ENCODE results near the gene VAC14. TPM values are rescaled to one million over a fixed set of nuclear protein-coding genes. Genes with fewer than 3 reads are reported as not detected.
"Not testable (repeated sequence)": the region's sequence is repeated elsewhere in the genome, so short reads cannot be mapped to it uniquely, and the experiment has no call there.

Gene VAC14
- total RNA-seq, 1 donor from 2014 or later, result 36.3 TPM

- Mint-ChIP-seq H3K9me3 (no peaks in the 10 kb centered on the region), H3K4me1 (peaks cover 2% of the 10 kb centered on the region), H3K27me3 (peaks cover 3% of the 10 kb centered on the region), H3K4me3 (no peak overlapping the region), H3K36me3 (ENCODE audit: low read depth) (no peaks in the 10 kb centered on the region), H3K27ac (no peak overlapping the region)
- intact Hi-C loops (cut with micrococcal nuclease), result no loop called here
- DNase-seq, result no peak
Observed at GRCh38 chr16:70677499-70678120, 123.3 kb downstream of the VAC14 start.

GRCh38 chr16:70676675-70677498 lies 124.1 kb downstream of the VAC14 start:
- Mint-ChIP-seq H3K36me3 (ENCODE audit: low read depth) (no peaks in the 10 kb centered on the region), H3K4me3 (no peak overlapping the region), H3K4me1 (peaks cover 2% of the 10 kb centered on the region), H3K27ac (no peak overlapping the region), H3K27me3 (no peaks in the 10 kb centered on the region), H3K9me3 (no peaks in the 10 kb centered on the region)
- intact Hi-C loops (cut with micrococcal nuclease), result no loop called here
- DNase-seq, result no peak

- Mint-ChIP-seq H3K27ac (no peak overlapping the region), H3K4me3 (no peak overlapping the region), H3K9me3 (no peaks in the 10 kb centered on the region), H3K27me3 (no peaks in the 10 kb centered on the region), H3K36me3 (ENCODE audit: low read depth) (no peaks in the 10 kb centered on the region), H3K4me1 (peaks cover 2% of the 10 kb centered on the region)
- intact Hi-C loops (cut with micrococcal nuclease), result no loop called here
- DNase-seq, result no peak
Observed at GRCh38 chr16:70675851-70676513, 125.0 kb downstream of the VAC14 start.

- no peaks in the 10 kb centered on the region for H3K9me3 Mint-ChIP-seq
- DNase-seq, result no peak
- no peak overlapping the region for H3K4me3 Mint-ChIP-seq
- H3K27ac Mint-ChIP-seq, result no peak overlapping the region
- intact Hi-C loops (cut with micrococcal nuclease), result no loop called here
- H3K27me3 Mint-ChIP-seq, result no peaks in the 10 kb centered on the region
- H3K4me1 Mint-ChIP-seq, result peaks cover 2% of the 10 kb centered on the region
- H3K36me3 Mint-ChIP-seq (ENCODE audit: low read depth), result no peaks in the 10 kb centered on the region
Observed at GRCh38 chr16:70674221-70675014, 126.5 kb downstream of the VAC14 start.

- H3K27me3 Mint-ChIP-seq; H3K4me3 Mint-ChIP-seq; intact Hi-C loops (cut with micrococcal nuclease); H3K4me1 Mint-ChIP-seq; DNase-seq; H3K9me3 Mint-ChIP-seq; H3K27ac Mint-ChIP-seq; H3K36me3 Mint-ChIP-seq (ENCODE audit: low read depth): not testable (repeated sequence)
Observed at GRCh38 chr16:70670938-70671337, 130.0 kb downstream of the VAC14 start.

- DNase-seq, result no peak
- intact Hi-C loops (cut with micrococcal nuclease), result no loop called here
- Mint-ChIP-seq H3K27ac (no peak overlapping the region), H3K36me3 (ENCODE audit: low read depth) (no peaks in the 10 kb centered on the region), H3K27me3 (no peaks in the 10 kb centered on the region), H3K4me3 (no peak overlapping the region), H3K9me3 (no peaks in the 10 kb centered on the region), H3K4me1 (no peaks in the 10 kb centered on the region)
Observed at GRCh38 chr16:70670175-70670574, 130.8 kb downstream of the VAC14 start.

- H3K4me1 Mint-ChIP-seq, result no peaks in the 10 kb centered on the region
- no peak overlapping the region for H3K27ac Mint-ChIP-seq
- H3K4me3 Mint-ChIP-seq, result no peak overlapping the region
- no peak for DNase-seq
- intact Hi-C loops (cut with micrococcal nuclease), result no loop called here
- no peaks in the 10 kb centered on the region for H3K9me3 Mint-ChIP-seq
- no peaks in the 10 kb centered on the region for H3K27me3 Mint-ChIP-seq
- H3K36me3 Mint-ChIP-seq (ENCODE audit: low read depth), result no peaks in the 10 kb centered on the region
Observed at GRCh38 chr16:70665806-70666735, 134.9 kb downstream of the VAC14 start.

GRCh38 chr16:70665113-70665694 lies 135.8 kb downstream of the VAC14 start:
- no peak overlapping the region for H3K27ac Mint-ChIP-seq
- no peaks in the 10 kb centered on the region for H3K9me3 Mint-ChIP-seq

GRCh38 chr16:70664325-70665112 lies 136.4 kb downstream of the VAC14 start:
- H3K27me3 Mint-ChIP-seq, result no peaks in the 10 kb centered on the region
- no peaks in the 10 kb centered on the region for H3K4me1 Mint-ChIP-seq
- no peak for DNase-seq
- H3K9me3 Mint-ChIP-seq, result no peaks in the 10 kb centered on the region
- no peak overlapping the region for H3K27ac Mint-ChIP-seq
- intact Hi-C loops (cut with micrococcal nuclease), result no loop called here
- H3K4me3 Mint-ChIP-seq, result no peak overlapping the region
- no peaks in the 10 kb centered on the region for H3K36me3 Mint-ChIP-seq (ENCODE audit: low read depth)

More at GRCh38 chr16:70665113-70665694, 135.8 kb downstream of the VAC14 start:
- intact Hi-C loops (cut with micrococcal nuclease), result no loop called here
- no peak for DNase-seq
- Mint-ChIP-seq H3K36me3 (ENCODE audit: low read depth) (no peaks in the 10 kb centered on the region), H3K27me3 (no peaks in the 10 kb centered on the region), H3K4me1 (no peaks in the 10 kb centered on the region), H3K4me3 (no peak overlapping the region)

GRCh38 chr16:70663524-70664324 lies 137.2 kb downstream of the VAC14 start:
- Mint-ChIP-seq H3K27ac (no peak overlapping the region), H3K27me3 (no peaks in the 10 kb centered on the region), H3K36me3 (ENCODE audit: low read depth) (no peaks in the 10 kb centered on the region), H3K4me1 (no peaks in the 10 kb centered on the region), H3K4me3 (no peak overlapping the region), H3K9me3 (no peaks in the 10 kb centered on the region)
- intact Hi-C loops (cut with micrococcal nuclease), result no loop called here
- no peak for DNase-seq

GRCh38 chr16:70662991-70663523 lies 137.9 kb downstream of the VAC14 start:
- intact Hi-C loops (cut with micrococcal nuclease), result no loop called here
- Mint-ChIP-seq H3K36me3 (ENCODE audit: low read depth) (no peaks in the 10 kb centered on the region), H3K27ac (no peak overlapping the region), H3K27me3 (no peaks in the 10 kb centered on the region), H3K9me3 (no peaks in the 10 kb centered on the region), H3K4me3 (no peak overlapping the region), H3K4me1 (no peaks in the 10 kb centered on the region)
- no peak for DNase-seq
